NCI-H1105 treated with DMSO at 0.1 percent for 48 hours (cell line): ENCODE measurements around the gene LIN7C.
A peak's percentile ranks its signal among the peaks of the same experiment; 100 is the strongest.
"Not testable (repeated sequence)": the region's sequence is repeated elsewhere in the genome, so short reads cannot be mapped to it uniquely, and the experiment has no call there.

Experiments
- DNase-seq: peaks from one replicate; lab custom pipeline; 2025; lab: John Stamatoyannopoulos, UW

LIN7C gene, protein sequence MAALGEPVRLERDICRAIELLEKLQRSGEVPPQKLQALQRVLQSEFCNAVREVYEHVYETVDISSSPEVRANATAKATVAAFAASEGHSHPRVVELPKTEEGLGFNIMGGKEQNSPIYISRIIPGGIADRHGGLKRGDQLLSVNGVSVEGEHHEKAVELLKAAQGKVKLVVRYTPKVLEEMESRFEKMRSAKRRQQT

DNA sequence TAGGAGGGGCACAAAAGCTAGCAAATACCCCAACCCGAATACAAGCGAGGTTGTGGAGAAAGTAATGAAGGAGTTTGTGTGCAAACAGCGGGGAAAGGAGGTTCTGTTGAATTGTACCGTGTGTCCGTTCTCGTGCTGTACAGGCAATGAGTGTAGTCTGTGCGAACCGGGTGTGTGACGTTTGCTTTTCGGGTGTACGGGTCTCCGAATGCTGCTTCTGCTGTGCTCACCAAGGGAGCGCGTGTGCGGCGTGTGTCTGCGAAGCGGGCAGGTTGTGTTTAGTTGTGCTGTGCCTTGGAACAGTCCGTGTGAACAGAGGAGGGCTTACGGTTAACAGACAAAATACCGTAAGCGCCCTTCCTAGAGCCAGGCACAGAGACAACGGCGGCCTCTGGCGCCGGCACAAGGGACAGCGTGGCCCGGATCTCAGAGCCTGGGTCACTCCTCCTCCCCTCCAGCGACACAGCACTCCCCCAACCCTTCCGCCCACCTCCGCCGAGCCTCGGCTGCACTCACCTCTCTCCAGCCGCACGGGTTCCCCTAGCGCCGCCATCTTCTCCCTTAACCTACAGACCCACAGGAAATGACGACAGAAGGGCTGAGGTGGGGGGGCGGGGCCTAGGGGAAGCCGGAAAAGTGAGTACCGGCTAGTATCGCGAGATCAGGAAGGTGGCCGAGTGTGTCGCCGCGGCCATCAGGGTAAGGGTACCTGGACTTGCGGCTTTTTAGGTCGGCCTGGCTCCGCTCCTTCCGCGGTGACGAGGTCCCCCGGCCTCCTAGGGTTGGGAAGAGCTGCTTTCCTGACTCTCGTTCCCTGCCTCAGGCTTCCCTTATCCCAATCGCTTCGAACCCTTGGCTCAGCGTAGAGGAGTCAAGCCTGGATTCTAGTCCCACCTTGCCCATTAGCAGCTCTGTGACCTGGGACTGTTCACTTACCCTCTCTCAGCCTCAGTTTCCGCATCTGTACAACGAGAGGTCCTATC is at the start of gene LIN7C:
Gene LIN7C (minus strand): TSS at position 570 of the 983 bp plus-strand sequence. CDS start 17 bp downstream, at position 553.
- DNase-seq: peak; percentile 96

DNA sequence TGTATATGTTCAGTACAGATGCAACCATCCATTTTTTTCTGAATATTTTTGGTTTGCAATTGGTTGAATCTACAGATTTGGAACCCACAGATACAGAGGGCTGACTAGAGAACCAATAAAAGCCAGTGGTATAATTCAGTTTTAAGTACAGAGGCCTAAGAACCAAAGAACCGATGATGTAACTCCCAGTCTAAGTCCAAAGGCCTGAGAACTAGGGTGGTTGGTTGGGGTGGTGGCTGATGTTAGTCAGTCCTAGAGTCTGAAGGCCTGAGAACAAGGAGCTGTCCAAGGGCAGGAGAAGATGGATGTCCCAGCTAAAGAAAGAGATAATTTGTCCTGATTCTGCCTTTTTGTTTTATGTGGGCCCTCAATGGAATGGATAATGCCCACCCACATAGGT is 48.7 kb upstream of the LIN7C start:
- no peak for DNase-seq

DNA sequence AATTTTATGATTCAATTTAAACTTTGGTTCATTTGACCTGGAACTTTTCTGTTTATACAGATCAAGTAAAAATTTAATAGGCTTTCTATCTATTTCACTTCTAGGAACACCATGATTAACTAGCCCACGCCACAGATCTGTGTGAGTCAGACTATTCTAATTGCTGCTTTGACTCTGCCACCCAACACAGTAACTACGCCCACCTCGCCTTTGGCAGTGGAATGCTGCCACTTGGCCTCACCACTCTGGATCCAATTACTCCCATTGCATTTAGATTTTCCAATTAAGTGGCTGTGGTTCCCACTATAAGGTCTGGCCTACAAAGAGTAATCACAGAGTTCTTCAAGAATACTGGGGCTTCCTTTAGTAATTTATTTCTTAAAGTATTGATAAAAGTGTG is 46.6 kb upstream of the LIN7C start:
- no peak for DNase-seq

DNA sequence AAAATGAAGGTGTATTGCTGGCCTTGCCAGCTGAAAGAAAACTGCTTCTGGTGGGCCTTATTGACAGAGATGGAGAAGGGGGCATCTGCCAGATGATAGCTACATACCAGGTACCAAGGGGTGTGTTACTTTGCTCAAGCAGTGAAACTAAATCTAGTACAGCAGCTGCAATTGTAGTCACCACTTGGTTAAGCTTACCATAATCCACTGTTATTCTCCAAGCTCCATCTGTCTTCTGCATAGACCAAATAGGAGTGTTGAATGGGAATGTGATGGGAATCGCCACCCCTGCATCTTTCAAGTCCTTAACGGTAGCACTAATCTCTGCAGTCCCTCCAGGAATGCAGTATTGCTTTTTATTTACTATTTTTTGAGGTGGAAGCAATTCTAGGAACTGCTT is 45.8 kb upstream of the LIN7C start:
- no peak for DNase-seq

DNA sequence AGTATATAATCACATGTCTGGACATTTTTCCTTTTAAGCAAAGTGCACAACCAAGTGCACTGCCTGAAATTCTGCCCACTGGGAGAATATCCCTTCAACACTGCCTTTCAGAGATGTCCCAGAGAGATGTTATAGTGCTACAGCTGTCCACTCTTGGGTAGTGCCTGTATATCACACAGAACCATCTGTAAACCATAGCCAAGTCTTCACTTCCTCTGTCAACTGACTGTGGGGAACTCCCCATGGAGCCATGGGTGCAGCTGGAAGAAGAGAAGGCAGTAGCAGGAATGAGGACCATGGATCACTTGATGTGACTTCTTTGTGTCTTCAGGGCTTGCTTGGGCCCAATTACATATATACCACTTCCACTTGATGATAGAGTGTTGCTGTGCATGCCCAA is 44.6 kb upstream of the LIN7C start:
- no peak for DNase-seq

DNA sequence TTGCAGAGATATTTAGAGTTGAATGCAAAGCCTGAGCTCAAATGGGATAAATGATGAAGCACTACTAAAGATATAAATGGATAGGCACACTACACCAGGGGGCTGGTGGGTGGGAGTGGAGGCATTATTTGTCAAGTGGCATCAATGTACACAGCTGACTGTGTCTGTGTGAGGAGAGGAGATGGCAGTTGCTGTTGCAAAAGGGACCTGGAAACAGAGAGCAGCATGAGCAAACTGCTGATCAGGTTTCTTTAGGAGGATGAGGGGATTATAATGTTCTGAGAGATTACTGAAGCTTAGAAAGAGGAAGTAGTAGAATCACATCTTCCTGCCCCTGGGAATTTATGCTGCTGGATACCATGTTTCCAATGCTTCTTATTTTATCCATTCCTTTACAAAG is 39.4 kb upstream of the LIN7C start:
- DNase-seq: no peak

DNA sequence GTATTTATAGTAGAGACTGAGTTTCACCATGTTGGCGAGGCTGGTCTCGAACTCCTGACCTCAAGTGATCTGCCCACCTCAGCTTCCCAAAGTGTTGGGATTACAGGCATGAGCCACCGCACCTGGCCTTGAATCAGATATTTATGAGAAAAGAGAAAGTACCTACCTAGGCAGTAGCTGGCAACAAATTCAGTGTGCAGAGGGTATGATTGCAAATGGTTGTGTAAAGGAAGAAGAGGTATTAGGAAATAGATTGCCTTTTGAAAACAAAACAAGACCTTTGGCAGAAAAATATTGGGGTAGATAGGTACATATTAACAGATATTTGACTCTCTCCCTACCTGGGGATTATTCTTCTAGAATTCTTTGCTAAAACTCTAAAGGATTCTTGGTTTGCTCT is 38.5 kb upstream of the LIN7C start:
- DNase-seq: no peak

DNA sequence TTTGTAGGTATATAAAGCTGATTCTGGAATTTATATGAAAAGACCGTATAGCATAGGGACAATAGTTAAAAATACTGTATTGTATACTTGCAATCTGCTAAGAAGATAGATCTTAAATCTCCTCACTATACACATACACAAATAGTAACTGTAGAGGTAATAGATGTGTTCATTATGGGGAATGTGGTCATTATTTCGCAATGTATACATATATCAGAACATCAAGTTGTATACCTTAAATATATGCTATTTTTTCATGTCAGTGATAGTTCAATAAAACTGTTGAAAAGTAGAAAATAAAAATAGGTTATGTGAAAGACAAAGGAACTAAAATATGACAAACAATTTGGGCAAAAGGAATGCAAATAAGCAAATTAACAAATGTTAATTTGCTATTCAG is 35.2 kb upstream of the LIN7C start:
- DNase-seq: no peak

DNA sequence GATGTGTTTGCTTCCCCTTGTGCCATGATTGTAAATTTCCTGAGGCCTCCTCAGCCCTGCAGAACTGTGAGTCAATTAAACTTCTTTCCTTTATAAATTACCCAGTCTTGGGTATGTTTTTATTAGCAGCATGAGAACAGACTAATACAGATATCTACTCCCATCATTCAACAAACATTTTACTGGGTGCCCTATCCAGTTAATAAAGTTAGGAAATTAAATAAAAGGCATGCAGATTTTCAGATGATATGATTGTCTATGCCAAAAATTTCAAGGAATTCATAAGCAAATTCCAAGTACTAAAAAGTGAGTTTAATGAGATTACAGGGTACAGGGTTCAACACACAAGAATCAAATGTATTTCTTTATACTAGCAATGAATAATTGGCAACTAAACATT is 33.5 kb upstream of the LIN7C start:
- no peak for DNase-seq

DNA sequence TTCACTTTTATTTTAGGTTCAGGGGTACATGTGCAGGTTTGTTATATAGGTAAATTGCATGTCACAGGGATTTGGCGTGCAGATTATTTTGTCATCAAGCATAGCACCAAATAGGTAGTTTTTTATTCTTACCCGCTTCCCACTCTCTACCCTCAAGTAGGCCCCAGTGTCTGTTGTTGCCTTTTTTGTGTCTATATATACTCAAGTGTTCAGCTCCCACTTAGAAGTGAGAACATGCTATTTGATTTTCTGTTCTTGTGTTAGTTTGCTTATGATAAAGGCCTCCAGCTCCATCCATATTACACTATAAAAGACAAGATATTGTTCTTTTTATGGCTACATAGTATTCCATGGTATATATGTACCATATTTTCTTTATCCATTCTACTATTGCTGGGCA is 28.5 kb upstream of the LIN7C start:
- DNase-seq: no peak

DNA sequence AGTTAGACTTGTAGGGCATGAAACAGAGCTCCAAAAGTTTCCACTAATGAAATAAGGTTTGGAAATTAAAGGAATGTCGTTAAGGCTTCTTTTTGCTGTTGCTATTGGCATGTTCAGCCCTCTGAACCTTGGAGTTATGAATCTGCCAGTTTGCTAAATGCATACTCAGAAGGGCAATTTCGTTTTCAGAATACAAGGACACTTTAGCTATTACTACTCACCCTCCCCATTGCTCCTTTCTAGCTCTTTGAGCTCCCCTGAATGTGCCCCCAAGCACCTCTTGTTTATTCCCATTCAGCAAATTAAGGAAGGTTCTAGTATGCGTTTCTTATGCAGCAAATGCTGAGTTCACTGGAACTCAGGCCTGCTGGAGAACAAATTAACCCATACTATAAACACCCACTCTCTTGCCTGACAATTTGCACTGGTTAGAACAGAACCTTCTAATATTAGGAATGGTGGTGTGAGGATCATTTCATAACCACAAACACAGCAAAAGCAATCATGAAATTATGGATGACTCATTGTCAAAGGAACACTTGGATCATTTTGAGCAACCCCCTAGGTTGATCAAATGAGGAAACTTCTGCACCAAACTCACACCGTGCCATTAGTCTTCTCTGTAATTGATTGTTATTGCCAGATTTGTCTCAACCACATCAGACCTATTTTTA is 26.2 kb upstream of the LIN7C start:
- no peak for DNase-seq

DNA sequence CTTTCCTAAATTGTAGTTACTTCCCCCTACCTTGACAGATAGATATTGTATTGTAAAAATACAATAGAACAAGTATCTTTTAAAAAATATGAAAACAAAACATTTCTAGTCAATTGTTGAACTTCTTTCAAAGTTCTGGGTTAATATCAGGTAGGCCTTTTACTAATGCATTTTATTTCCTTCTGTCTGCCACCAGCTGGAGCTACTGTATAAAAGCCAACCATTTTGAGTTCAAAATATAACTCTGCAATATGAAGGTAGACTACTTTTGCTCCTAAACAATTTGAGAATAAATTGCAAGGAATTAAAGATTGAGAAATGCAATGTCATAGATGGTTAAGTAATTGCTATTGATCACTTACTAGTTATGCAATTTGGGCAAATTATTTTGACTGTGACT is 22.1 kb upstream of the LIN7C start:
- no peak for DNase-seq

DNA sequence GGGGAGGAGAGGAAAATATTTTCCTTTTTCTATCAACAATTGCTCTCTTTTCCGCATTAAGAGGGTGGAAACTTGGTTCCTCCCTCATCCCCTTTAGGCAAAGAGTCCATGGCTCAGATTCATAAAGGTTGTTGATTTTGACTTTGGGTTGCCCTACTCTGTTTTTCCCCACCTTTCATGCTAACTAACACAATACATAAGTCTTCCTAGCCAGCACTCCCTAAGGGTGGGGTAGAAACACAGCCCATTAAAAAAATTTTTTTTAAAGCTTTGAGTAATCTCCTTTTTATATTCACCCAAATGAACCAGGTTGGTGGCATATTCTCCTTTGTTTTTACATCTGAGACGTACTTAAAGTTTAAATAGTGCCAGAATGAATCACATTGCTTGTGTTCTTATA is 20.0 kb upstream of the LIN7C start:
- DNase-seq: no peak

DNA sequence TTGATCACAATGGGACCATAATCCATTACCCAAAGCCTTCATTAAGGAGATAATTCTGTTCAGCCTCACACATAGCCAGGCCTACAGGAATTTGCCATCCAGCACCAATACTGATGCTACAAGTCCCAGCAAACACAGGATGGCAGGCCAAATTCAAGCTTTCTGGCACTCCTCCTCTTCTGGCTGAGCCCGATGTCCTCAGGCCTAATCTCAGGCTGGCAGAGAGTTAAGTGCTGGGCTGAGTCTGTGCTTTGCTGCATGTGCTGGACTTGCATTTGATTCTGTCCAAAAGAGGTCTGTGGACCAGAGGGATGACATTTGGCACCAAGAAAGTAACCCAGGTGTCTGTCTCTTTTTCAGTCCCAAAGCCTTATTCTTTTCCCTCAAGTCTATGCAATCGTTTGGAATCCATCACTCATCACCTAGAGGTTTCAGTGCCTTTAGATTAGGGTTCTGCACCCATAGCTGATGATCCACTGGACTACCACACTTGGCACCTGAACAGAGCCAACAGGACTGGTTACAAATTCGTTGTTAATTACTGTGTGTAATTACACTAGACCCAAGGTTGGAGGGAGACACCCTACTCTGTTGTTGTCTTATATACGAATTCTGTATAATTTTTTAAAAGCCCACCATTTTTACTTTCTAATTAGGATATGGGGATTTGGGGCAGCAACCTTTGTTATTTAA is 19.4 kb upstream of the LIN7C start:
- no peak for DNase-seq

DNA sequence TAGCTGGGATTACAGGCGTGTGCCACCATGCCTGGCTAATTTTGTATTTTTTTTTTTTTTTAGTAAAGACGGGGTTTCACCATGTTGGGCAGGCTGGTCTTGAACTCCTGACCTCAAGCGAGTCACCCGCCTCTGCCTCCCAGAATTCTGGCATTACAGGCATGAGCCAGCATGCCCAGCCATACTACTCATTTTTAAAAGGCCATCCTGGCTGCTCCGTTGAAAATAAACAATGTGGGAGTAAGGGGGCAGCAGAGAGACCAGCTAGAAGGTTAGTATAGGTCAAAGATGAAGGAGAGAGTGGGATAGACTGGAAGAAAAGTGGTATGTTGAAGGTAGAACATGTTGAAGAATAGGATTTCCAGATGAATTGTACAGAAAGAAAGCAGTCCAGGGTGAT is 17.6 kb upstream of the LIN7C start:
- DNase-seq: no peak

DNA sequence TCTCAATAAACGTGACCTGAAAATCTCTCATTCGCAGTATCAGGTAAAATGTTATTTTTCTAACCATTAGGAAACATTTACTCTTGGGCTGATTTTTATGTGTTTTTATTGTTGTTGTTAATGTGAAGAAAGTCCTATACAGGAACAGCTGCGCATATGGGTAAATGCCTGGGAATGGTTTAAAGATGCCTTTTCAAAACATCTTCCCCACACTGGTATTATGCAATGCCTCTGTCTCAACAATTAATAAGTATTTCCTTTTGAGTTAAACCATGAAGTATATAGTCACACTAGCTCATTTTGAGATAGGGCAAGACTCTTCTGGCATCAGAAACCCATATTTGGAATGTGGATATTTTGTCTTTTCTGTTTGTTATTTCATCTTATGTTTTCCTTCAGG is 13.7 kb upstream of the LIN7C start:
- DNase-seq: no peak

DNA sequence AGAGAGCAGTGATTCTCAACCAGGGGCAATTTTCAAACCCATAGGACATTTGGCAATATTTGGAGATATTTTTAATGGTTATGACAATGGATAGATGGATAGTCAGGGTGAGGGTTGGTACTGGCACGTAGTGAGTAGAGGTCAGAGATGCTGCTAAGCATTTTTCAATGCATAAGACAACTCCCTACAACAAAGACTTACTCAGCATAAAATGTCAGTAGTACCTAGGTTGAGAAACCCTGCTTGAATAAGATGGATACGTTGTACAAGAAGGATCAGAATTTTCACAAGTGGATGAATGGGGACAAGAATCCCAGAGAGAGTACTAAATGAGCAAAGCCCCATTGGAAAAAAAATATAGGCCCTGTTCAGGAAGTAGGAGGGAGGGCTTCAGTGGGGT is 11.9 kb upstream of the LIN7C start:
- no peak for DNase-seq

DNA sequence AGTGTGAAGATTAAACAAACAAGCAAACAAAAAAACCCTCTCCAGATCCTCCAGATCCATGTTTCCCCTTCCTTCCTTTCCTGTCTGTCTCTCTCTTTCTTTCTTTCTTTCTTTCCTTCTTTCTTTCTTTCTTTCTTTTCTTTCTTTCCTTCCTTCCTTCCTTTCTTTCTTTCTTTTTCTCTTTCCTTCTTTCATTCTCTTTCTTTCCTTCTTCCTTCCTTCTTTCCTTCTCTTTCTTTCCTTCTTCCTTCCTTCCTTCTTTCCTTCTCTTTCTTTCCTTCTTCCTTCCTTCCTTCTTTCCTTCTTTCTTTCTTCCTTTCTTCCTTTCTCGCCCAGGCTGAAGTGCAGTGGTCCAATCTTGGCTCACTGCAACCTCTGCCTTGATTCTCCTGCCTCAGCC is 10.9 kb upstream of the LIN7C start:
- not testable (repeated sequence) for DNase-seq

DNA sequence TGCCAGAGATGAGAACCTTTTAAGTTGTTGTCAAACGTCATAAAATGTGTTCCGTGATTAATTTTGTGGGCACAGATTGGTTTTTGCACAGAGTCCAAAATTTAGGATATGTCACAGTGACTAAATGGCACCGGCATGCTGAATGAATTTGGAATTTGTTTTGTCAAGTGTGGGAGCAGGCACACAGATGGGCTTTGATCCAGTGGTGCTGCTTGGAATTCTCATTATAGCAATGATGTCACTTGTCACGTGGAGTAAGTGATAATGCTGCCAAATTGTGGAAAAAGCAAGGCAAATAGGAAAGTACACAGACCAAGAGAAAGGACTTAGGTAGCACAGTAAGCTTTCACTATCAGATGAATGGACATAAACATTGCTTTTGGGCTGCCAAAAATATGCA is 8.0 kb upstream of the LIN7C start:
- no peak for DNase-seq

DNA sequence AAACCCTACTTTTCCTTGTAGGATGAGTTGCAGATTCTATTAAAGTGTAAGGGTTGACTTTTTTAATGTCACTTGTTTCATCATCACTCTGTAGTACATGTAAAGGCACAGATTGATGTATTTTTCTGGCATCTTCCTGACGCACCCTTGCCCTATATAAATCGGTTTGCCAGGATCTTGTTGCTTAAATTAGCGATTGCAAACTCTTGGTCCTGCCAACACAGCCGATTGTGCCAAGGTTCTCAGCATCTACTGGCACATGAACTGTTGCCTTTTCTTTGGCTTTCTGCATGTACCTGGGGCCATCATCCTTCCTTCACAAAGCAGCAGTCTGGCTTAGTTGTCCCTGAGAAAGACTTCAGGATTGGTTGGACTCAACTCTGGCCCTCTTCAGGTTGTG is 7.5 kb upstream of the LIN7C start:
- no peak for DNase-seq

DNA sequence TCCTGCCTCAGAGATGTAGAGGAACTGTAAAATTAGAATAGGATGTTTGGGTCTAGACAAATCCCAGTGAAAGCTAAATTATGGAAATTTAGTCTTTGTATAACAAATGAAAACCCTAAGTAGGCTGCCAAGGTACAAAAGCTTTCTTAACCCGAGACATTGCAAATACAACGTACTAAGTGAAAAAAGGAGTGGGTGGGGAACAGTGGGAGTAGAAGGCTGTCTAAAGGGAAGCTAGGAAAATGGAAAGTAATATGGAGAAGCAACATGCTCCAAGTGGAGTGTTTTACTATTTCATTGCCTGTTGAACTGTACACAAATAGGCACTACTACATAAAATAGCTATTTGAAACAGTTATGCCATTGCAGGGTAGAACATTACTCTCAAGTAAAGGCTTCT is 6.8 kb upstream of the LIN7C start:
- DNase-seq: no peak

DNA sequence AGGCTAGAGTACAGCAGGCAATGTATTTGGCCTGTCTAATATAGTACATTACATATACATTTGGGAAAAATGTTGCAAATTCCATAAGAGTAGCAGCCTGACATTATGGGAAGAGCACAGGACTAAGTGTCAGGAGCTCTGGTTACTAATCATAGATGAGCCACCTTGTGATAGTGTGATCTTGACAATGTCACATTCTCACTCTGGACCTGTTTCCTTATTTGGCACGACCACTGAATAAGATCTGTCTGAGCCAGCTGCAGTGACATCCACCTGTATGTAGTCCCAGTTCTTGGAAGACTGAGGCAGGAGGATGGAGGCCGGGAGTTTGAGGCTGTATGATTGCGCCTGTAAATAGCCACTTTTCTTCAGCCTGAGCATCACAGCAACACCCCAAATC is 5.7 kb upstream of the LIN7C start:
- no peak for DNase-seq
